ENCODE data around the gene C12orf75.
"Not testable (repeated sequence)": the region's sequence is repeated elsewhere in the genome, so short reads cannot be mapped to it uniquely, and the experiment has no call there.

C12orf75 gene

DNA sequence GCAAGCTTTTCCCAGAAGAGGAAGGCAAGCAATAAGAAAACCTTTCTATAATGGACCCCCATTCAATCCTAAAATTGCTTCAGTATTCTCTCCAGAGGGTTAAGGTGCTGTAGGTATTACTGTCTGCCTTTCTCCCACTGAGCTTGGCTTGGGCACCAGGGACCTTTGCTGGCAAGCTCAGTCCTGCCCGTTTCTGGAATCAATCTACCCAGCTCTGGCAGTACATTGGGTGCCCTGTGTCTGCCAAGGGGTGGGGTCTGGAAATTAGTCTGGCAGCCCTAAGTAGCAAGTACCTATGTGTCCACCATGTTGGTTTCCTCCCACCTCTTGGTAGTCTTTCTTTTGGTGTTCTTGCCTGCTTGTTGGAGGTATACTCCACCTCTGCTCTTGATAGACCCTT lies 72.6 kb downstream of the C12orf75 start:
- Histone ChIP-seq H3K27me3 (replicated peaks; ENCODE audit: control insufficient read depth, insufficient read depth, low read length) (no peaks in the 10 kb centered on the region), H3K4me1 (ENCODE audit: control insufficient read depth, insufficient read depth, low read length) (no peaks in the 10 kb centered on the region), H3K36me3 (ENCODE audit: control insufficient read depth, insufficient read depth, low read length, severe bottlenecking) (no peaks in the 10 kb centered on the region), H3K9ac (ENCODE audit: low read length) (no peak overlapping the region), H3K4me3 (ENCODE audit: low read length) (no peak overlapping the region), H3K9me3 (ENCODE audit: control insufficient read depth, low read length) (no peaks in the 10 kb centered on the region)
- DNase-seq (ENCODE audit: low read depth) = no peak

DNA sequence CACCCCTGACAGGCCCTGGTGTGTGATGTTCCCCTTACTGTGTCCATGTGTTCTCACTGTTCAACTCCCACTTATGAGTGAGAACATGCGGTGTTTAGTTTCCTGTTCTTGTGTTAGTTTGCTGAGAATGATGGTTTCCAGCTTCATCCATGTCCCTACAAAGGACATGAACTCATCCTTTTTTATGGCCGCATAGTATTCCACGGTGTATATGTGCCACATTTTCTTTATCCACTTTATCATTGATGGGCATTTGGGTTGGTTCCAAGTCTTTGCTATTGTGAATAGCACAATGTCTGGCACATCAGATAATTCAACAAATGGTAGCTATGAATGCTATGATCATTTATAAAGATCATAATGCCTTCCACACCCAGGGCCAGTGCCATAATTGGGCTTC lies 73.6 kb downstream of the C12orf75 start:
- H3K4me1 ChIP-seq (ENCODE audit: control insufficient read depth, insufficient read depth, low read length); H3K4me3 ChIP-seq (ENCODE audit: low read length); H3K9me3 ChIP-seq (ENCODE audit: control insufficient read depth, low read length); H3K9ac ChIP-seq (ENCODE audit: low read length); DNase-seq (ENCODE audit: low read depth); H3K27me3 ChIP-seq (replicated peaks; ENCODE audit: control insufficient read depth, insufficient read depth, low read length); H3K36me3 ChIP-seq (ENCODE audit: control insufficient read depth, insufficient read depth, low read length, severe bottlenecking): not testable (repeated sequence)

DNA sequence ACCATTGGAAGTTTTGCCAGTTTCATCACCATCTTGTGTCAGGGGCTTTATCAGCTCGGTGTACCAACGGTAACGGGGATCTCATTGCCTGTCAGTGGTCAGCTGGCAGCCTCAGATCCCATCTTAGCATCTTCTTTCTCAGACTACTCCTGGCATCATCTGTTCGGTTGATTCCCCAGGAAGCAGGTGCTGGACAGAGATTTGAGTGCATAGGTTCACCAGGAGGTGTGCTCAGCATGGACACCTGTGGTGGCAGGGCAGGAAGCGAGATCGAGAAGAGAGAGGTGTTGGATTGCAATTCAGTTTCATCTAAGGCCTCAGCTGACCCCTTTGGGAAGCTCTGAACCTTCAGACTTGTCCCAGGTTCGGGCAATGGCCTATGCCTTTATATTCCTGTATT lies 76.0 kb downstream of the C12orf75 start:
- no peak overlapping the region for H3K9ac ChIP-seq (ENCODE audit: low read length)
- no peak for DNase-seq (ENCODE audit: low read depth)
- peaks cover 13% of the 10 kb centered on the region for H3K4me1 ChIP-seq (ENCODE audit: control insufficient read depth, insufficient read depth, low read length)
- H3K36me3 ChIP-seq (ENCODE audit: control insufficient read depth, insufficient read depth, low read length, severe bottlenecking) = no peaks in the 10 kb centered on the region
- H3K9me3 ChIP-seq (ENCODE audit: control insufficient read depth, low read length) = no peaks in the 10 kb centered on the region
- H3K4me3 ChIP-seq (ENCODE audit: low read length) = no peak overlapping the region
- H3K27me3 ChIP-seq (replicated peaks; ENCODE audit: control insufficient read depth, insufficient read depth, low read length) = no peaks in the 10 kb centered on the region

- no peaks in the 10 kb centered on the region for H3K36me3 ChIP-seq (ENCODE audit: control insufficient read depth, insufficient read depth, low read length, severe bottlenecking)
- no peaks in the 10 kb centered on the region for H3K27me3 ChIP-seq (replicated peaks; ENCODE audit: control insufficient read depth, insufficient read depth, low read length)
- no peaks in the 10 kb centered on the region for H3K9me3 ChIP-seq (ENCODE audit: control insufficient read depth, low read length)
- H3K4me3 ChIP-seq (ENCODE audit: low read length) = peak overlapping the region; percentile 2
- no peak overlapping the region for H3K9ac ChIP-seq (ENCODE audit: low read length)
- H3K4me1 ChIP-seq (ENCODE audit: control insufficient read depth, insufficient read depth, low read length) = peaks cover 13% of the 10 kb centered on the region
- DNase-seq (ENCODE audit: low read depth) = no peak
These were observed 78.8 kb downstream of the C12orf75 start for GRCh38 chr12:105409279-105409678.

GRCh38 chr12:105409801-105410471 lies 79.4 kb downstream of the C12orf75 start:
- Histone ChIP-seq H3K4me3 (ENCODE audit: low read length) (peak overlapping the region; percentile 2), H3K9ac (ENCODE audit: low read length) (no peak overlapping the region), H3K4me1 (ENCODE audit: control insufficient read depth, insufficient read depth, low read length) (peaks cover 13% of the 10 kb centered on the region), H3K27me3 (replicated peaks; ENCODE audit: control insufficient read depth, insufficient read depth, low read length) (no peaks in the 10 kb centered on the region), H3K36me3 (ENCODE audit: control insufficient read depth, insufficient read depth, low read length, severe bottlenecking) (no peaks in the 10 kb centered on the region), H3K9me3 (ENCODE audit: control insufficient read depth, low read length) (no peaks in the 10 kb centered on the region)
- DNase-seq (ENCODE audit: low read depth) = peak; percentile 82

DNA sequence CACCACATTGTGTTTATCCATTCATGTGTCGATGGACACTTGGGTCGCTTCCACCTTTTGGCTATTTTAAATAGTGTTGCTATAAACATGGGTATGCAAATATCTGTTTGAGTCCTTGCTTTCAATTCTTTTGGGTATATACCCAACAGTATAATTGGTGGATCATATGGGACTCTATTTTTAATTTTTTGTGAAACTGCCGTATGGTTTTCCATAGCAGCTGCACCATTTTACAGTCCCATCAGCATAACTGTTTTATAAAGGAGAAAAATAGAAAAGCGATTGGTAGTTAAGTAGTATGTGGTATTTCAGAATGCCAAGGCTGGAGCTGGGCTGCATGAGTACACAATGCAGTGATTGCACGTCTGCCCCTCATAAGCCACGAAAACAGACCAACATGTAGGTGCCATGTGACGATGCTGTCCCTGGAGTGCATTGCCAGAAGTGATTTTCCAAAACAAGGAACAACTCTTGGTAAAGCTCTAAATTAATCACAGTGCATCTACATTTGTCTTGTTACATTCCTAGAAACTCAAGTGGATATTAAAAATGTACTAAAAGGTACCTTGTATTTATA lies 83.5 kb downstream of the C12orf75 start:
- H3K4me1 ChIP-seq (ENCODE audit: control insufficient read depth, insufficient read depth, low read length) = peaks cover 13% of the 10 kb centered on the region
- H3K27me3 ChIP-seq (replicated peaks; ENCODE audit: control insufficient read depth, insufficient read depth, low read length) = no peaks in the 10 kb centered on the region
- no peak for DNase-seq (ENCODE audit: low read depth)
- no peaks in the 10 kb centered on the region for H3K9me3 ChIP-seq (ENCODE audit: control insufficient read depth, low read length)
- no peak overlapping the region for H3K9ac ChIP-seq (ENCODE audit: low read length)
- no peaks in the 10 kb centered on the region for H3K36me3 ChIP-seq (ENCODE audit: control insufficient read depth, insufficient read depth, low read length, severe bottlenecking)
- no peak overlapping the region for H3K4me3 ChIP-seq (ENCODE audit: low read length)

DNA sequence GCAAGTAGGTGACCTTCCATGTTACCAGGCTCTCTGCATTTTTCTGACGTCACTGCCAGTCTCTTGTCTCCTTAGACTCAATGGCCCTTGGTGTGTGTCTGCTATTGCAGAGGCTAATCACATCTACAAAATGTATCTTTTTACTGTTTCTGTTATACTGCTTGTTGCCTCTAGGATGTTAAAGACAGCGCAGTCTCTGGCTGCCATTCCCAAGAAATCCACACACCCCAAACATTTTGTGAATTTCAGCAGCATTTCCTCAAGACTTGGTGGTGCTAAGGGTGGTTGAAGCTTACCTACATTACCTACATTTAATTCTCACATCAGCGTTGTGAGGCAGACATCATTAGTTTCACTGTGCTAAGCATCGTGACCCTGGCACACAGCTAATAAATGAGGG lies 87.2 kb downstream of the C12orf75 start:
- no peak for DNase-seq (ENCODE audit: low read depth)
- Histone ChIP-seq H3K9ac (ENCODE audit: low read length) (no peak overlapping the region), H3K4me1 (ENCODE audit: control insufficient read depth, insufficient read depth, low read length) (no peaks in the 10 kb centered on the region), H3K36me3 (ENCODE audit: control insufficient read depth, insufficient read depth, low read length, severe bottlenecking) (no peaks in the 10 kb centered on the region), H3K27me3 (replicated peaks; ENCODE audit: control insufficient read depth, insufficient read depth, low read length) (no peaks in the 10 kb centered on the region), H3K4me3 (ENCODE audit: low read length) (no peak overlapping the region), H3K9me3 (ENCODE audit: control insufficient read depth, low read length) (no peaks in the 10 kb centered on the region)

DNA sequence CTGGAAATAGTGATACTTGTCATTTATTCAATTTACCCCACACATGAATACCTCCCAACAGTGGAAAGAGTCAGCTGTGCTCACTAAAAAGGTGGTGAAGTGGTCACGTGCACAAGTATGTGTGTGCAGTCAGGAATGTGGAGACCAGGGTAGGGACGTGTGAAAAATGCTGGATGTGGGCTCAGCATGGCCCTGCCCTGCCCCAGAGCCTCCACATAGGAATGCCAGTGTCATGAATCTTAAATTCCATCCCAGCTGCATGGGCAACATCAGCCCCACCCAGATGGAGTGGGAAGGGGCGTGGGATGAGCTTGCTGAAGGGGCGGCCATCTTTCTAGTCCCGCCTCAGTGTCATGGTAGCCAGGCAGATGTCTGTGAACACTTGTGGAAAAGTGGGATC lies 87.7 kb downstream of the C12orf75 start:
- DNase-seq (ENCODE audit: low read depth) = peak; percentile 74
- Histone ChIP-seq H3K27me3 (replicated peaks; ENCODE audit: control insufficient read depth, insufficient read depth, low read length) (no peaks in the 10 kb centered on the region), H3K4me3 (ENCODE audit: low read length) (no peak overlapping the region)

DNA sequence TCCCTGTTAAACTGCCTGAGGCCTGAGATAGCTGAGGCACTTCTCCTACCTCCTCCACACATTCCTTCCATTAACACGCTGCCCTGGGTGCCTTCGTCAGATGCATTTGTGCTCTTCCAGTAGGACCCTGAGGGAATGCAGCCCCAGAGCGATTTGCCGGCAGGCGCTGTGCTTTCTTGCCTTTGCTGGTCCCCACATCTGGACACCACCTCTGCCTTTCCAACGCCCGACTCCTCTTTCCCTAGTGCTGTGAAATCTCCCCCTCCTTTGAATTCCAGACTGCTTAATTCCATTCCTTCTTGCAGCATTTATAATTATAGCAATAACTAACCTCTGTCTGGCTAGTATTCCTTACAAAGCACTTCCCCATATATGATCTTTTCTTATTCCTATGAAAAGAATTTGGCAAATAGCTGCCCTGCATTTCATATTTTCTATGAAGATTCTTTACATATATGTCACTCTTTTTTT lies 88.4 kb downstream of the C12orf75 start:
- Histone ChIP-seq H3K27me3 (replicated peaks; ENCODE audit: control insufficient read depth, insufficient read depth, low read length) (no peaks in the 10 kb centered on the region), H3K36me3 (ENCODE audit: control insufficient read depth, insufficient read depth, low read length, severe bottlenecking) (no peaks in the 10 kb centered on the region)

More for the DNA sequence above, 87.7 kb downstream of the C12orf75 start:
- Histone ChIP-seq H3K9ac (ENCODE audit: low read length) (no peak overlapping the region), H3K4me1 (ENCODE audit: control insufficient read depth, insufficient read depth, low read length) (no peaks in the 10 kb centered on the region), H3K36me3 (ENCODE audit: control insufficient read depth, insufficient read depth, low read length, severe bottlenecking) (no peaks in the 10 kb centered on the region), H3K9me3 (ENCODE audit: control insufficient read depth, low read length) (no peaks in the 10 kb centered on the region)

DNA sequence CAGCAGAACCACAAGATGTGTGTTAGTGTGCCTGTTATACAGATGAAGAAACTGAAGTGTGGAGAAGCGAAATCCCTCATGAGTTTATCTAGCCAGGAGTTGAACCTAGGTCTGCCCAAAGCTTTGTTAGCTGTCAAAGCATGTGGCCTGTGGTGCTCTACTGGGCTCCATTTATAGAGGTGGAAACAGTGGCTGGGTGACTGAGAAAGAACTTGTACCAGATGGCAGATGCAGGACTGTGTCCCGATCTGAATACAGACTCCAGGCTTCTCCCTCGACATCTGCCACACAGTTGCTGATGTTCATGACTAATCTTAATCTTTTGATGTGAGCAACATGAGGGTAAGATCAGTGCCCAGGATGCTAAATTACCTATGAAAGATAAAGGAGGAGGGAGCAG lies 89.1 kb downstream of the C12orf75 start:
- no peak for DNase-seq (ENCODE audit: low read depth)

More for the DNA sequence above, 88.4 kb downstream of the C12orf75 start:
- Histone ChIP-seq H3K4me3 (ENCODE audit: low read length) (no peak overlapping the region), H3K9ac (ENCODE audit: low read length) (no peak overlapping the region), H3K9me3 (ENCODE audit: control insufficient read depth, low read length) (no peaks in the 10 kb centered on the region), H3K4me1 (ENCODE audit: control insufficient read depth, insufficient read depth, low read length) (no peaks in the 10 kb centered on the region)
- DNase-seq (ENCODE audit: low read depth) = peak; percentile 64

GRCh38 chr12:105420046-105420445 lies 89.6 kb downstream of the C12orf75 start:
- H3K9ac ChIP-seq (ENCODE audit: low read length) = no peak overlapping the region
- no peak for DNase-seq (ENCODE audit: low read depth)
- no peaks in the 10 kb centered on the region for H3K4me1 ChIP-seq (ENCODE audit: control insufficient read depth, insufficient read depth, low read length)
- H3K4me3 ChIP-seq (ENCODE audit: low read length) = no peak overlapping the region
- no peaks in the 10 kb centered on the region for H3K27me3 ChIP-seq (replicated peaks; ENCODE audit: control insufficient read depth, insufficient read depth, low read length)
- H3K9me3 ChIP-seq (ENCODE audit: control insufficient read depth, low read length) = no peaks in the 10 kb centered on the region
- H3K36me3 ChIP-seq (ENCODE audit: control insufficient read depth, insufficient read depth, low read length, severe bottlenecking) = no peaks in the 10 kb centered on the region

More for the DNA sequence above, 89.1 kb downstream of the C12orf75 start:
- no peak overlapping the region for H3K4me3 ChIP-seq (ENCODE audit: low read length)
- no peaks in the 10 kb centered on the region for H3K36me3 ChIP-seq (ENCODE audit: control insufficient read depth, insufficient read depth, low read length, severe bottlenecking)
- H3K9ac ChIP-seq (ENCODE audit: low read length) = no peak overlapping the region
- no peaks in the 10 kb centered on the region for H3K4me1 ChIP-seq (ENCODE audit: control insufficient read depth, insufficient read depth, low read length)
- H3K9me3 ChIP-seq (ENCODE audit: control insufficient read depth, low read length) = no peaks in the 10 kb centered on the region
- H3K27me3 ChIP-seq (replicated peaks; ENCODE audit: control insufficient read depth, insufficient read depth, low read length) = no peaks in the 10 kb centered on the region

Data from adipocyte (in vitro differentiated cells).